Breast epithelium (tissue), 3 donors: ENCODE measurements around the gene PDE7B.

Experiments used
- POLR2A ChIP-seq: fragments of 450-650 bp; IDR thresholded peaks from one replicate; pipeline ENCODE4 v1.6.1; 2016; ENCODE audit warnings: antibody characterized with exemption, mild to moderate bottlenecking, moderate library complexity
- POLR2AphosphoS5 ChIP-seq, 3 donors: sonication (generic); formaldehyde crosslinking; IDR thresholded peaks; one replicate each; pipeline ENCODE4 v1.6.1; 2017; ENCODE audit warnings: antibody characterized with exemption in 3 of 3
- TF ChIP-seq, protein P1 (sequence below), 3 donors: fragments of 450-650 bp; IDR thresholded peaks; one replicate each; pipeline ENCODE4 v1.5.1; 2016 to 2017; ENCODE audit warnings: antibody characterized with exemption in 3 of 3, mild to moderate bottlenecking in 3 of 3, moderate library complexity in 3 of 3

DNA sequence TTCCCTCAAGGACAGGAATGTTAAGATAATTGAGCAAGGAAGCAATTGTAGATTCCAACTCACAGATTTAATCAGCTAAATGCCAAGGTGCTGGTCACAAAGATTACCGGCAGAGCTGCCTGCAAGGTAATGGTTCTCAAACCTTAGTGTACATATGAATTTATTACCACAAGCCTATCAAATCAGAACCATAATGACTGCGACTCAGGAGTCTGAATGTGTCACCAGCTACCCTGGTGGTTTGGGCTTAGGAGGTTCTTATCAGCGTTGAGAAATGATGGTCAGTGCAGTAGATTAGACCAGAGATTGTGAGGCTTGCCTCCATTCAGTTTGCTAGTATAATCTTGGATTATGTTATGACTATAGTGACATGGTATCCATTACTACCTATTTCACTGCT, 319.7 kb downstream of the PDE7B start:
- TF ChIP-seq POLR2AphosphoS5 (IDR thresholded peaks at IDR 0.05) (no peak), POLR2A (no peak)
- TF ChIP-seq, protein P1, sequence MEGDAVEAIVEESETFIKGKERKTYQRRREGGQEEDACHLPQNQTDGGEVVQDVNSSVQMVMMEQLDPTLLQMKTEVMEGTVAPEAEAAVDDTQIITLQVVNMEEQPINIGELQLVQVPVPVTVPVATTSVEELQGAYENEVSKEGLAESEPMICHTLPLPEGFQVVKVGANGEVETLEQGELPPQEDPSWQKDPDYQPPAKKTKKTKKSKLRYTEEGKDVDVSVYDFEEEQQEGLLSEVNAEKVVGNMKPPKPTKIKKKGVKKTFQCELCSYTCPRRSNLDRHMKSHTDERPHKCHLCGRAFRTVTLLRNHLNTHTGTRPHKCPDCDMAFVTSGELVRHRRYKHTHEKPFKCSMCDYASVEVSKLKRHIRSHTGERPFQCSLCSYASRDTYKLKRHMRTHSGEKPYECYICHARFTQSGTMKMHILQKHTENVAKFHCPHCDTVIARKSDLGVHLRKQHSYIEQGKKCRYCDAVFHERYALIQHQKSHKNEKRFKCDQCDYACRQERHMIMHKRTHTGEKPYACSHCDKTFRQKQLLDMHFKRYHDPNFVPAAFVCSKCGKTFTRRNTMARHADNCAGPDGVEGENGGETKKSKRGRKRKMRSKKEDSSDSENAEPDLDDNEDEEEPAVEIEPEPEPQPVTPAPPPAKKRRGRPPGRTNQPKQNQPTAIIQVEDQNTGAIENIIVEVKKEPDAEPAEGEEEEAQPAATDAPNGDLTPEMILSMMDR (IDR thresholded peaks at IDR 0.05), result no peak
